Right kidney (tissue), 9 donors: ENCODE data around the gene WDR54.
A peak's percentile ranks its signal among the peaks of the same experiment; 100 is the strongest.

Experiments
- DNase-seq: peaks from one replicate; pipeline ENCODE4 v3.0.0-alpha.2; 2016
- long read RNA-seq, 8 donors: transcript quantifications; one replicate each; lab custom pipeline, GENCODE V29; 2026

WDR54 gene, protein sequence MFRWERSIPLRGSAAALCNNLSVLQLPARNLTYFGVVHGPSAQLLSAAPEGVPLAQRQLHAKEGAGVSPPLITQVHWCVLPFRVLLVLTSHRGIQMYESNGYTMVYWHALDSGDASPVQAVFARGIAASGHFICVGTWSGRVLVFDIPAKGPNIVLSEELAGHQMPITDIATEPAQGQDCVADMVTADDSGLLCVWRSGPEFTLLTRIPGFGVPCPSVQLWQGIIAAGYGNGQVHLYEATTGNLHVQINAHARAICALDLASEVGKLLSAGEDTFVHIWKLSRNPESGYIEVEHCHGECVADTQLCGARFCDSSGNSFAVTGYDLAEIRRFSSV
- long read RNA-seq, donor 1, transcript WDR54-201 (10 exons, 1,147 nt) = major isoform, 23 of 48 reads
- long read RNA-seq, donor 1, transcript WDR54-211 (3 exons, 626 nt) = minor isoform, 5 of 48 reads
- long read RNA-seq, donor 1, partial matches to known transcripts = 5 of 48 reads
- long read RNA-seq, donor 1, other reads (novel, unspliced or antisense) = 15 of 48 reads
- long read RNA-seq, donor 2, transcript WDR54-201 (10 exons, 1,147 nt) = major isoform, 7 of 8 reads
- long read RNA-seq, donor 2, partial matches to known transcripts = 0 of 8 reads
- long read RNA-seq, donor 2, other reads (novel, unspliced or antisense) = 0 of 8 reads
- long read RNA-seq, donor 3, transcript WDR54-201 (10 exons, 1,147 nt) = major isoform, 8 of 12 reads
- long read RNA-seq, donor 3, partial matches to known transcripts = 0 of 12 reads
- long read RNA-seq, donor 3, other reads (novel, unspliced or antisense) = 0 of 12 reads
- long read RNA-seq, donor 4, transcript WDR54-201 (10 exons, 1,147 nt) = major isoform, 9 of 11 reads
- long read RNA-seq, donor 4, partial matches to known transcripts = 0 of 11 reads
- long read RNA-seq, donor 4, other reads (novel, unspliced or antisense) = 0 of 11 reads
- long read RNA-seq, donor 5, transcript WDR54-201 (10 exons, 1,147 nt) = major isoform, 14 of 14 reads
- long read RNA-seq, donor 5, partial matches to known transcripts = 0 of 14 reads
- long read RNA-seq, donor 5, other reads (novel, unspliced or antisense) = 0 of 14 reads
- long read RNA-seq, donor 6, transcript WDR54-201 (10 exons, 1,147 nt) = major isoform, 8 of 12 reads
- long read RNA-seq, donor 6, partial matches to known transcripts = 0 of 12 reads
- long read RNA-seq, donor 6, other reads (novel, unspliced or antisense) = 0 of 12 reads
- long read RNA-seq, donor 7, transcript WDR54-201 (10 exons, 1,147 nt) = major isoform, 15 of 62 reads
- long read RNA-seq, donor 7, partial matches to known transcripts = 37 of 62 reads
- long read RNA-seq, donor 7, other reads (novel, unspliced or antisense) = 8 of 62 reads
- long read RNA-seq, donor 8, transcript WDR54-201 (10 exons, 1,147 nt) = major isoform, 13 of 16 reads
- long read RNA-seq, donor 8, partial matches to known transcripts = 0 of 16 reads
- long read RNA-seq, donor 8, other reads (novel, unspliced or antisense) = 0 of 16 reads

- DNase-seq = peak; percentile 90
These were observed at the start of gene WDR54, which contains the start of gene C2orf81 for GRCh38 chr2:74421221-74421870. Gene WDR54 (plus strand): TSS chr2:74421730. CDS start chr2:74422154, 424 bp downstream. Gene C2orf81 (minus strand): TSS chr2:74421619. CDS start chr2:74421560, 59 bp downstream.

DNA sequence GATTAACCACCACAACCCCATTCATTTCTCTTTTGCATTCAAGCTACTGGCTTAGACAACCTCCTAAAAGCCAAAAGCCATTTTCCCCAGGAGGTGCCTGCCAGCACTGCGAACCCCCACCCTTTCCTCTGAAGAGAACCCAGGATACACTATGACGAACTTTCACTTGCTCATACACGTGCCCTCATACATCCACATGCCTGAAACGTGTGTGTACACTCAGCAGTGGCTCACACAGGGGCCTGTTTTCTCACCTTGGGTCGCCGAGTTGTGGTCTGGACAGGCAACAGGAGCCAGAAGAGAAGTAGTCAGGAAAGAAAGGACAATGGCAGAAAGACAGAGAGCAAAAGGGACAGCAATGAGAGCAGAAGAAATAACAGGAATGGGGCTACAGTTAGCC is 48.9 kb upstream of the WDR54 start:
- DNase-seq = no peak

DNA sequence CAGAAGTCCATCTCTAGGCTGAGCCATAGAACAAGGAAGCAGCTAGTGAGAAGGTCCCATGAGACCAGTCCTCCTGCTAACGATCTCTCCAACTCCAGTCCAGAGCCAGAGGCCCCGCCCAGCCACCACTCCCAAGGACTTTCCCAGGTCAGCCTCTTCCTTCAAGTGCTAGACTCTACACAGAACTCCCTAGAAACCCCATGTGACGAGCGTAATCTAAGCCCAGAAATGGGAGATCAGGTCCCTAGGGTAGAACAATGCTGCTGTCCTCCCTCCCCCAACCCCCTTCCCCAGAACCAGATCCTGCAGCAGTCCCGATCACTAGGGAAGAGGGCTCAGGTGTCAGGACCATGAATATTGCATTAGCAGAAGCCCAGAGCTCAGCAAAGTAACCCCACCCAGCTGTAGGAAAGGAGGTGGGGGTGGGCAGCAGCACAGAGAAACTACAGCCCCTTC is 48.3 kb upstream of the WDR54 start:
- no peak for DNase-seq

DNA sequence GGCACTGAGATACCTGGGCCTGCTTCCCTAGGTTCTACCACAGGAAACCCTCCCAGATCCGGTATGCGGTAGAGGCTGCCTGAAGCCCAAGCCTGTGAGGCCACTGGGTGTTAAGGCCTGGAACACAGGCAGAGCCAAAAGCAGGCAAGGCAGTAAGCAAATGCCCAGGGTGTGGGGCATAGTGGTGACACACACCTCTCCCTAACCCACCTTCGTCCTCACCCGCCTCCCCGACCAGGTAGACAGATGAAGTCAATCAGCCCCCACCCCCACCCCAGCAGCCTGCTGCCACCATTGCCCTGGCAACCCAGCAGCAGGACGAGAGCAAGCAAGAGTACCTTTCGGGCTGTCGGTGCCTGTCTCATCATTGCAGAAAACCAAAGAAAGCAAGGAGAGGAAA is 47.5 kb upstream of the WDR54 start:
- DNase-seq = no peak

- DNase-seq = peak; percentile 71
These were observed 46.9 kb upstream of the WDR54 start for GRCh38 chr2:74374509-74375205.

DNA sequence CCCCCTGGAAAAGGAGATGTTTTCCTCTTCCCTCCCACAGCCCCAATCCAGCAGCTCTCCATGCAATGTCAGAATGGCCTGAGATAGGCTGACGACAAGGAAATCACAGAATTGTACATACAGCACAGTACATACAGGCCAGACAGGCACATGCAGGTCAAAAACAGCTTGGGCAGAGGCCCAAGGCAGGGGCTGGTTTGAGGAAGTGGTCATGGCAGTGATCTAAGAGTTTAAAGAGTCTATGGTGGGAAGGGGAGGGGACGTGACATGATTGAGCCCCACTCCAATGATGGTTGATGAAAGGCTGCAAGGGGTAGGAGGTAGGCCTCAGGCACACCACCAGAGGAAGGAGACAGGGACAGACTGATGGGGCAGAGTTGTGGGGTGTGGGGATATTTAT is 45.7 kb upstream of the WDR54 start:
- no peak for DNase-seq

DNA sequence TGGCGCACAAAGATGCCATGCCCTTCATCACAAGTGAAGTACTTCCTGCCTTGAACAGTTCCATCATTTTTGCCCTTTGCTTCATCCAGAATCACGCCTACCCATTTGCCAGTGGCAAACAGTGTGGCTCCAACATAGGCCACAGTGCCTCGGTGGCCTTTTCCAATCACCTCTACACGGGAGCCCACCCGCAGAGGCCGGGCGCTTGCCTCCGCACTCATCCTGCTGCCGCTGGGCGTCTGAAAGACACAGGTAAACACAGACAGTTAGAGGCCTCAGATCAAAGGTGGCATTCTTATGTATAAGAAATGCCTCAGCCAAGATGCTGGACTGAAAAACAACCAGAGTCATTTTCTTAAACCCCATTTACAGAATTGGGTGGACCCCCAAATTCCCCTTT is 43.5 kb upstream of the WDR54 start:
- no peak for DNase-seq

GRCh38 chr2:74379851-74380789 is 41.4 kb upstream of the WDR54 start, which contains the start of gene DCTN1:
Gene DCTN1 (minus strand): TSS chr2:74380311. CDS start chr2:74380037, 274 bp downstream.
- DNase-seq = peak; percentile 36

DNA sequence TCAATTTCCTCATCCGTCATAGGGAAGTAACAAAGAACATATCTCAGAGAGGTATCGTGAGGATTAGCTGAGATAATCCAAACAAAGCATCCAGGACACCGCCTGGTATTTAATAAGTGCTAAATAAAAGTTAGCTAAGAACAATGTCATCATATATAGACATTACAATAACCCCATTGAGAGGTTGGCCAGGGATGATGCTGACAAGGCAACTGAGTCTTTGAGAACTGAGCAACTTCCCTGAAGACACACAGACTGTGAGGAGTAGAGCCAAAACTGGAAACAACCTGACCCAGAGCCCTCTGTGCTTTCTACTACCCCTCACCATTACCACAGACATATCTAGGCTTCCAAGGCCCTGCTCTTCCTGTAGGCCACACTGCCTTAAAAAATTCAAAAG is 39.8 kb upstream of the WDR54 start:
- DNase-seq = no peak

GRCh38 chr2:74383254-74383653 is 38.3 kb upstream of the WDR54 start:
- DNase-seq = no peak

- DNase-seq = no peak
These were observed 37.5 kb upstream of the WDR54 start for GRCh38 chr2:74384051-74384450.

DNA sequence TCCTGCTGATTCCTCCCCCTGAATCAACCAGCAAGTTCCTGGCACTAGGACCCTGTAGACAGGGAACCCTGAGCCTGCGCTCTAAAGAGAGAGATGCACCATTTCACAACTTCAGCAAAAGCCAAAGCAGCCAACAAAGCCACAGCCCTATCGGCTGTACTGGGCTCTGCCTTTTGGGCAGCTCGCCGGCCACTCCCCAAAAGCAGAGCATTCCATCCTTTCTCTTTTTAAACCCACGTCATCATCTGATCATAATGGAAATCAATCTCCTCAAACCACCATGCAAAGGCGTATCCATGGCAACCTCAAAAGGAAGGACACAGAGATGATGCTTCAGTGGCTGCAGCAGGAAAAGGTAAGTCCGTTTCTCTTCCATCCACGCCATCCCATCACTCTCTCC is 36.1 kb upstream of the WDR54 start:
- no peak for DNase-seq

GRCh38 chr2:74387346-74387745 is 34.2 kb upstream of the WDR54 start:
- no peak for DNase-seq

DNA sequence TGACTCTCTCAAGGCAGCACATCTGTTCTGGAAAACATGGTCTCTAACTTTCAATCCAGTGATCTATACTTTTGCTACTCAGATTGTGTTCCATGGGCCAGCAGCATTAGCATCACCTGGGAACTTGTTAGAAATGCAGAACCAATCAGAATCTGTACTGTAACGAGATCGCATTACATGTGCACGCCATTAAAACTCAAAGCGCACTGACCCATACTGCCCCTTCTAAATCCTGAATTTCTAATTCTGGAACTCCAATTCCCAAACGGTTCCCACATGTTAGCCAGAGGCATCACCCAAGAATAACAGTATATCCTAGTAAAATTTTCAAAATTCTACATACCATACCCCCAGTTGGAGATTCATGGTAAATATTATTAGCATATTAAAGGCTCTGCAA is 30.9 kb upstream of the WDR54 start:
- DNase-seq = no peak

- no peak for DNase-seq
These were observed 30.3 kb upstream of the WDR54 start for GRCh38 chr2:74391209-74391579.

DNA sequence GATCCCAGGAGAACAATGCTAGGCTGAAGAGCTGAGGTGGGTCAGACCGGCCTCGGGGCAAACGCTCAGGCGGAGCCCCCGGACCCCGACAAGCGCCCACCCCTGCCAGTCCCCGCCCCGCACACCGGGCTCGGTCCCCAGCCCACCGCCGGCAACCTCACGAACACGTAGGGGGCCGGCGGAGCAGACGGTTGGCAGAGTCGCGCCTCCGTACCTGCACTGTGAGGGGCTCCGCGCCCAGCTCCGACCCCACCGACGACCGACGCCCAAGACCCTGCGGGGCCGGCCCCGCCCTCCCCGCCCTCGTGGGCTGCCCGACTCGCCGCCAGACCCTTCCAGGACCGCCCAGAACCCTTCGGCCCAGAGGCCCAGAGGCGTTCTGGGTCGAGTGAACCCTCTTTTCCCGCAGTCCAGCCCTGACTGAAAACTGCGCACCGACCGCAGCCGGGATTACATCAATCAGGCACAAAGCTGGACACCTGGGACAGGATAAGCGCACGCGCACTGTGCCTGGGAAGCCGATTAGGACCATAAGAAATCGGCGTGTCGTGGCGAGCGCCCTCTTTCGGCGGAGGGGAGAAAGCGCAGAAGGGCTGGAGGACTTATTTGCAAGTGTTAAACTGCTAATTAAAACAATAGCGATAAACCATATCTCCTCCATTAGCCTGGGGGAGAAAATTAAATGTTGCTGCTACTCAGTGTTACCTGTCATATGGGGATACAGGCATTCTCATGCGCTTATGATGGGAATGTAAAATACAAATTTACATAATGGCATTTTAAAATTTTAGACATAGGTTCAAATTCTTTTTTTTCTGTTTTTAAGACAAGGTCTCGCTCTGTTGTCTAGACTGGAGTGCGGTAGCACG is 29.7 kb upstream of the WDR54 start:
- peak; percentile 98 for DNase-seq

GRCh38 chr2:74392449-74392743 is 29.1 kb upstream of the WDR54 start:
- no peak for DNase-seq

GRCh38 chr2:74393525-74393924 is 28.0 kb upstream of the WDR54 start:
- DNase-seq = no peak

DNA sequence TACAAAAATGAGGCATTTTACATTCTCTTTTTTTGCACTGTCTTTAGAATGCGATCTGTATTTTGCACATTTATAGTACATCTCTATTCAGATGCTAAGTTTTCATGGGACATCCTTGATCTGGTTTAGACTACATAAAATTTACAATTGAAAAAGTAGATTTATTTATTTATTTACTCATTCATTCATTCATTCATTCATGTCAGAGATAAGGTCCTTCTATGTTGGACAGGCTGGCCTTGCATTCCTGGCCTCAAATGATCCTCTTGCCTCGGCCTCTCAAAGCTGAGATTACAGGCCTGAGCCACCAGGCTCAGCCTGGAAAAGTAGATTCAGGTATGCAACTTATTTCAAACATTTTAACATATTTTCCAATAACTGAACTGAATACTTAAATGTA is 25.4 kb upstream of the WDR54 start:
- DNase-seq = no peak
